Keratinocyte (primary cell): ENCODE measurements around the gene C8B. TPM values are rescaled to one million over a fixed set of nuclear protein-coding genes. Genes with fewer than 3 reads are reported as not detected.

Experiments used
- DNase-seq: peaks from one replicate; pipeline ENCODE4 v3.0.0-alpha.2; 2011; ENCODE audit warnings: low read depth, missing footprints, low spot score
- FAIRE-seq: peaks from 2 replicates; lab custom pipeline; 2011; peaks lifted over from hg19 to GRCh38; lab: Jason Lieb, UNC
- H2AFZ ChIP-seq: 2 replicates; pipeline ENCODE4 v1.6.0; 2012; ENCODE audit warnings: low read length, control low read depth, inconsistent platforms; ENCODE audit not compliant: control insufficient read depth
- H3K27ac ChIP-seq: 2 replicates; pipeline ENCODE4 v1.5.1; 2011; ENCODE audit warnings: low read length; ENCODE audit not compliant: control insufficient read depth, insufficient read depth
- H3K27me3 ChIP-seq: 3 replicates; pipeline ENCODE4 v1.6.0; 2011; ENCODE audit warnings: low read length; ENCODE audit not compliant: control insufficient read depth, insufficient read depth; ENCODE audit errors: extremely low read depth
- H3K36me3 ChIP-seq, 2 experiments: 2 replicates in 1 of 2; 3 replicates in 1 of 2; pipeline ENCODE4 v1.5.1; 2011; ENCODE audit warnings: low read length in 2 of 2, mild to moderate bottlenecking in 1 of 2; ENCODE audit not compliant: control insufficient read depth in 2 of 2, insufficient read depth in 2 of 2; ENCODE audit errors: extremely low read depth in 1 of 2
- H3K4me1 ChIP-seq: 3 replicates; pipeline ENCODE4 v1.5.1; 2011; ENCODE audit warnings: low read length; ENCODE audit not compliant: control insufficient read depth, insufficient read depth; ENCODE audit errors: extremely low read depth
- H3K4me2 ChIP-seq: 3 replicates; pipeline ENCODE4 v1.6.0; 2011; ENCODE audit warnings: low read depth, low read length; ENCODE audit not compliant: control insufficient read depth, insufficient read depth; ENCODE audit errors: extremely low read depth
- H3K4me3 ChIP-seq, 3 experiments: fragments of 200-600 bp in 1 of 3; sonication (generic) in 1 of 3; 2 replicates in 2 of 3; 3 replicates in 1 of 3; pipeline ENCODE4 v1.5.1; 2011 to 2016; ENCODE audit warnings: low read length in 3 of 3, mild to moderate bottlenecking in 3 of 3, control low read depth in 2 of 3, inconsistent platforms in 1 of 3, low read depth in 1 of 3, mixed read lengths in 1 of 3, mixed run types in 1 of 3, moderate library complexity in 1 of 3; ENCODE audit not compliant: control insufficient read depth in 2 of 3, insufficient read depth in 2 of 3; ENCODE audit errors: extremely low read depth in 1 of 3
- H3K79me2 ChIP-seq: 2 replicates; pipeline ENCODE4 v1.6.0; 2012; ENCODE audit warnings: low read length; ENCODE audit not compliant: control insufficient read depth, insufficient read depth
- H3K9ac ChIP-seq: 3 replicates; pipeline ENCODE4 v1.6.0; 2011; ENCODE audit warnings: low read length; ENCODE audit not compliant: control insufficient read depth, insufficient read depth; ENCODE audit errors: extremely low read depth
- H3K9me1 ChIP-seq: 3 replicates; pipeline ENCODE4 v1.6.0; 2011; ENCODE audit warnings: low read length; ENCODE audit not compliant: control insufficient read depth, insufficient read depth; ENCODE audit errors: extremely low read depth
- H3K9me3 ChIP-seq: 2 replicates; pipeline ENCODE4 v1.5.1; 2012; ENCODE audit warnings: low read depth, low read length; ENCODE audit not compliant: control insufficient read depth
- H4K20me1 ChIP-seq: 3 replicates; pipeline ENCODE4 v1.6.0; 2011; ENCODE audit warnings: low read length; ENCODE audit not compliant: control insufficient read depth, insufficient read depth; ENCODE audit errors: extremely low read depth
- EZH2 ChIP-seq: IDR thresholded peaks from one replicate; pipeline ENCODE4 v1.6.1; 2012; ENCODE audit warnings: inconsistent platforms, mild to moderate bottlenecking, low read length, moderate library complexity
- dilution Hi-C: fragments of 300-500 bp; cut with MboI; formaldehyde crosslinking; loops from one replicate; pipeline ENCODE4 v1.7.0; 2020; ENCODE audit warnings: low sequenced_read_pairs; ENCODE audit not compliant: extremely low pct_ligation_motif_present
- polyA plus RNA-seq, 5 experiments: library from polyadenylated mRNA; depleted of rRNA in 3 of 5; stranded (reverse) in 3 of 5; stranded (forward) in 1 of 5; unstranded in 1 of 5; fragments of >200 nt; gene quantifications; 1 replicate in 1 of 5; 2 replicates in 3 of 5; 3 replicates in 1 of 5; pipeline versions ENCODE4 v1.2.1 to v1.2.3, GENCODE V29; 2011 to 2012; ENCODE audit warnings: missing spikeins in 2 of 5, low read depth in 1 of 5, low replicate concordance in 1 of 5
- TF ChIP-seq, protein P1 (sequence below), 3 experiments: IDR thresholded peaks in 1 of 3; conservative IDR thresholded peaks in 1 of 3; optimal IDR thresholded peaks in 1 of 3; 2 replicates in 2 of 3; 3 replicates in 1 of 3; pipeline versions ENCODE3 to v1.5.1; 2011; ENCODE audit warnings: low read length in 3 of 3, mild to moderate bottlenecking in 3 of 3, moderate library complexity in 2 of 3, control low read depth in 1 of 3, inconsistent platforms in 1 of 3; ENCODE audit not compliant: insufficient read depth in 2 of 3; ENCODE audit errors: extremely low read depth in 1 of 3

C8B gene
- polyA plus RNA-seq, 1 donor (not counting 4 experiments of a cell fraction or from before 2014, with no cell fraction given) = 0.04 TPM

DNA sequence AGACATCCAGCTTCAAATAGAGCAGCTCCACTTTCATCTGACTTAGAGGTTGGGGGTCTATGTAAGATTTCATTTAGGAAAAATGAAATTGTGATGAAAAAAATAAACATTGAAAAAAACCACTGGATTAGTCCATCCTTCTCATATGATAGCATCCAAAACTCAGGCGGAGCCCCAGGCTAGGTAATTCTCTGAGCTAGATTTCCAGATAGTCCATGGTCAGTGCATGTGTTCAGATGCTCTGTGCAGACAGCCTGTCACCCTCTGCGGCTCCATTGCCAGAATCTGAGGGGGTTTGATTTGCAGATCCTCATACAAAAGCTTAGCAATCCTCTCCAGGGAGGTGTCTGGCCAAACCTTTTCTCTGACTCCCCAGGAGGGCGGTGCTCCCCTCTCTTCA, 49.2 kb downstream of the C8B start:
- dilution Hi-C loops = no loop called here

DNA sequence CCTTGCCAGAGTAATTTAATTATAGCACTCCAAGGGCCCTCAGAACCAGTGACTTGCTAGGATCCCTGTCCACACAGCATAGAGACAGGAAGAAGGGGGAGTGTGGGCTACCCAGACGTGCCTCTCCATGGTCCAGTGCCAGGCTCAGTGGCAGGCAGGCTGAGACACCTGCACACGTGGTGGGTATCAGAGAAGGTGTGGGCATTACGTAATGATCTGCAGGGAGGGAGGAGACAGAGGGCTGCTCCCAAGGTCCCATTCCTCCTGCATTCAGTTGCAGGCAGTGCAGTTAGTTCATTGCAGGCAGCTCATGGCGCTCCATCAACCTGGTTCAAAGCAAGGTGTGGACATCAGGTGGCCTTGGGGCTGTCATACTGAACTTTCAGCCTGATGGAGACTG, 49.9 kb downstream of the C8B start:
- dilution Hi-C loops = no loop called here
- no peaks in the 10 kb centered on the region for H3K27me3 ChIP-seq
- no peaks in the 10 kb centered on the region for H3K9me1 ChIP-seq
- no peak overlapping the region for H3K4me3 ChIP-seq
- FAIRE-seq (no peak), DNase-seq (no peak)
- H3K4me1 ChIP-seq = no peaks in the 10 kb centered on the region
- H4K20me1 ChIP-seq = no peaks in the 10 kb centered on the region
- H3K4me2 ChIP-seq = no peak overlapping the region
- H3K27ac ChIP-seq = no peak overlapping the region
- no peak overlapping the region for H3K9ac ChIP-seq
- H2AFZ ChIP-seq = no peak overlapping the region
- H3K36me3 ChIP-seq = no peaks in the 10 kb centered on the region
- no peaks in the 10 kb centered on the region for H3K9me3 ChIP-seq
- TF ChIP-seq EZH2 = no peak
- TF ChIP-seq, protein P1, sequence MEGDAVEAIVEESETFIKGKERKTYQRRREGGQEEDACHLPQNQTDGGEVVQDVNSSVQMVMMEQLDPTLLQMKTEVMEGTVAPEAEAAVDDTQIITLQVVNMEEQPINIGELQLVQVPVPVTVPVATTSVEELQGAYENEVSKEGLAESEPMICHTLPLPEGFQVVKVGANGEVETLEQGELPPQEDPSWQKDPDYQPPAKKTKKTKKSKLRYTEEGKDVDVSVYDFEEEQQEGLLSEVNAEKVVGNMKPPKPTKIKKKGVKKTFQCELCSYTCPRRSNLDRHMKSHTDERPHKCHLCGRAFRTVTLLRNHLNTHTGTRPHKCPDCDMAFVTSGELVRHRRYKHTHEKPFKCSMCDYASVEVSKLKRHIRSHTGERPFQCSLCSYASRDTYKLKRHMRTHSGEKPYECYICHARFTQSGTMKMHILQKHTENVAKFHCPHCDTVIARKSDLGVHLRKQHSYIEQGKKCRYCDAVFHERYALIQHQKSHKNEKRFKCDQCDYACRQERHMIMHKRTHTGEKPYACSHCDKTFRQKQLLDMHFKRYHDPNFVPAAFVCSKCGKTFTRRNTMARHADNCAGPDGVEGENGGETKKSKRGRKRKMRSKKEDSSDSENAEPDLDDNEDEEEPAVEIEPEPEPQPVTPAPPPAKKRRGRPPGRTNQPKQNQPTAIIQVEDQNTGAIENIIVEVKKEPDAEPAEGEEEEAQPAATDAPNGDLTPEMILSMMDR (optimal IDR thresholded peaks at IDR 0.05 in 1 of 3, IDR thresholded peaks at IDR 0.05 in 1 of 3, conservative IDR thresholded peaks at IDR 0.05 in 1 of 3; ENCODE audit: extremely low read depth in 1 of 3, insufficient read depth in 2 of 3, low read length in 3 of 3) = no peak
- H3K79me2 ChIP-seq = no peaks in the 10 kb centered on the region

More for the DNA sequence above, 49.2 kb downstream of the C8B start:
- H3K9ac ChIP-seq = no peak overlapping the region
- no peak overlapping the region for H3K27ac ChIP-seq
- H3K79me2 ChIP-seq = no peaks in the 10 kb centered on the region
- no peak for DNase-seq
- no peak for FAIRE-seq
- no peaks in the 10 kb centered on the region for H3K36me3 ChIP-seq
- no peak overlapping the region for H3K4me2 ChIP-seq
- no peaks in the 10 kb centered on the region for H3K9me1 ChIP-seq
- no peaks in the 10 kb centered on the region for H3K4me1 ChIP-seq
- H3K9me3 ChIP-seq = no peaks in the 10 kb centered on the region
- no peak overlapping the region for H2AFZ ChIP-seq
- H4K20me1 ChIP-seq = no peaks in the 10 kb centered on the region
- TF ChIP-seq, protein P1 (optimal IDR thresholded peaks at IDR 0.05 in 1 of 3, IDR thresholded peaks at IDR 0.05 in 1 of 3, conservative IDR thresholded peaks at IDR 0.05 in 1 of 3; ENCODE audit: extremely low read depth in 1 of 3, insufficient read depth in 2 of 3, low read length in 3 of 3) = no peak
- TF ChIP-seq EZH2 = no peak
- H3K27me3 ChIP-seq = no peaks in the 10 kb centered on the region
- H3K4me3 ChIP-seq = no peak overlapping the region
